Gastrocnemius medialis (tissue), 4 donors: ENCODE measurements around the gene ARHGEF5. TPM values are rescaled to one million over a fixed set of nuclear protein-coding genes. Genes with fewer than 3 reads are reported as not detected.

Experiments
- ATAC-seq, 2 donors: fragments of 150-250 bp; one replicate each; pipeline ENCODE4 v1.9.1; 2016
- DNase-seq, 2 donors: peaks; one replicate each; pipeline ENCODE4 v3.0.0-alpha.2; 2019
- H3K27ac ChIP-seq, 4 donors: fragments of 200-600 bp; sonication (generic); 1 replicate in 1 of 4; 2 replicates in 3 of 4; pipeline ENCODE4 v1.5.1; 2016 to 2018; ENCODE audit warnings: mild to moderate bottlenecking in 2 of 4, moderate library complexity in 1 of 4
- H3K27me3 ChIP-seq, 3 donors: fragments of 200-600 bp; sonication (generic) in 2 of 3; 1 replicate in 1 of 3; 2 replicates in 2 of 3; pipeline versions ENCODE4 v1.5.1 to v1.6.0; 2016 to 2019; ENCODE audit warnings: mild to moderate bottlenecking in 1 of 3, moderate library complexity in 1 of 3
- H3K36me3 ChIP-seq, 2 donors: fragments of 200-600 bp; sonication (generic) in 1 of 2; one replicate each; pipeline ENCODE4 v1.5.1; 2017 to 2018
- H3K4me1 ChIP-seq, 2 donors: fragments of 200-600 bp; sonication (generic) in 1 of 2; one replicate each; pipeline ENCODE4 v1.5.1; 2016 to 2017; ENCODE audit warnings: mild to moderate bottlenecking in 2 of 2
- H3K4me3 ChIP-seq, 4 donors: fragments of 200-600 bp; sonication (generic) in 3 of 4; 1 replicate in 1 of 4; 2 replicates in 3 of 4; pipeline ENCODE4 v1.5.1; 2016 to 2019; ENCODE audit warnings: mild to moderate bottlenecking in 2 of 4
- H3K9me3 ChIP-seq, 3 donors: fragments of 200-600 bp; sonication (generic) in 2 of 3; 1 replicate in 1 of 3; 2 replicates in 2 of 3; pipeline ENCODE4 v1.5.1; 2016 to 2019
- CTCF ChIP-seq, 5 experiments: fragments of 450-650 bp in 3 of 5; fragments of 200-600 bp in 2 of 5; sonication (generic) in 2 of 5; IDR thresholded peaks in 4 of 5; conservative IDR thresholded peaks in 1 of 5; 1 replicate in 4 of 5; 2 replicates in 1 of 5; pipeline ENCODE4 v1.5.1; 2016 to 2019; ENCODE audit warnings: antibody characterized with exemption in 5 of 5, mild to moderate bottlenecking in 3 of 5, moderate library complexity in 3 of 5
- POLR2A ChIP-seq, 2 donors: fragments of 450-650 bp; IDR thresholded peaks; one replicate each; pipeline ENCODE4 v1.6.1; 2017; ENCODE audit warnings: antibody characterized with exemption in 2 of 2, mild to moderate bottlenecking in 2 of 2, moderate library complexity in 2 of 2
- in situ Hi-C, 4 donors: fragments of 200-750 bp; cut with MboI; loops; one replicate each; pipeline versions ENCODE4 v1.15.0 to v1.8.0; 2017; ENCODE audit warnings: low sequenced_read_pairs in 4 of 4
- intact Hi-C: fragments of 100-400 bp; cut with DNase I; formaldehyde crosslinking; loops from one replicate; pipeline ENCODE4 v1.15.1; 2023; ENCODE audit warnings: low total_unique reads
- total RNA-seq, 4 donors: library from RNA; depleted of rRNA; stranded (reverse); fragments of >200 nt; gene quantifications; one replicate each; pipeline versions ENCODE4 v1.1.0 to v1.2.3, GENCODE V29; 2016

Gene ARHGEF5
- total RNA-seq, 4 donors from 2014 or later, result 0.15 to 0.69 (median 0.53) TPM

- H3K27me3 ChIP-seq, result no peaks in the 10 kb centered on the region
- H3K9me3 ChIP-seq, result no peaks in the 10 kb centered on the region
- in situ Hi-C loops, result no loop called here
- H3K27ac ChIP-seq, result no peak overlapping the region
- no peak for DNase-seq
- no peak for TF ChIP-seq POLR2A (IDR thresholded peaks at IDR 0.05)
- no peak for TF ChIP-seq CTCF (IDR thresholded peaks at IDR 0.05 in 4 of 5, conservative IDR thresholded peaks at IDR 0.05 in 1 of 5)
- H3K36me3 ChIP-seq, result no peaks in the 10 kb centered on the region
- H3K4me3 ChIP-seq, result no peak overlapping the region
- ATAC-seq, result no peak
- no peaks in the 10 kb centered on the region for H3K4me1 ChIP-seq
- intact Hi-C loops, result no loop called here
These were observed 73.2 kb downstream of the ARHGEF5 start for GRCh38 chr7:144428431-144428830.

Other genes with a start within 250 kb of the ARHGEF5 start
- not detected for gene OR2A2, start 245.8 kb upstream of the ARHGEF5 start, total RNA-seq
- not detected for gene OR2A14, start 232.2 kb upstream of the ARHGEF5 start, total RNA-seq
- gene CTAGE4, start 171.9 kb upstream of the ARHGEF5 start, total RNA-seq, result not detected
- under 1 TPM in 3 of 4 donors, not detected in 1; 0.15 to 0.76 (median 0.18) TPM for gene ARHGEF35, start 159.6 kb upstream of the ARHGEF5 start, total RNA-seq
- gene OR2A42, start 115.8 kb upstream of the ARHGEF5 start, total RNA-seq, result under 1 TPM in 1 of 4 donors, not detected in 3; 0.33 TPM
- under 1 TPM in 2 of 4 donors, not detected in 2; 0.17 to 0.75 TPM for gene OR2A7, start 90.6 kb upstream of the ARHGEF5 start, total RNA-seq
- gene CTAGE8, start 86.1 kb upstream of the ARHGEF5 start, total RNA-seq, result under 1 TPM in 1 of 4 donors, not detected in 3; 0.10 TPM
- under 1 TPM in 1 of 4 donors, not detected in 3; 0.35 TPM for gene OR2A1, start 43.0 kb upstream of the ARHGEF5 start, total RNA-seq
- gene NOBOX, start 48.3 kb downstream of the ARHGEF5 start, total RNA-seq, result not detected